Measurements from ENCODE around the gene WTAP. TPM values are rescaled to one million over a fixed set of nuclear protein-coding genes. Genes with fewer than 3 reads are reported as not detected.

WTAP gene
- total RNA-seq, 1 experiment from 2014 or later = 138 TPM

DNA sequence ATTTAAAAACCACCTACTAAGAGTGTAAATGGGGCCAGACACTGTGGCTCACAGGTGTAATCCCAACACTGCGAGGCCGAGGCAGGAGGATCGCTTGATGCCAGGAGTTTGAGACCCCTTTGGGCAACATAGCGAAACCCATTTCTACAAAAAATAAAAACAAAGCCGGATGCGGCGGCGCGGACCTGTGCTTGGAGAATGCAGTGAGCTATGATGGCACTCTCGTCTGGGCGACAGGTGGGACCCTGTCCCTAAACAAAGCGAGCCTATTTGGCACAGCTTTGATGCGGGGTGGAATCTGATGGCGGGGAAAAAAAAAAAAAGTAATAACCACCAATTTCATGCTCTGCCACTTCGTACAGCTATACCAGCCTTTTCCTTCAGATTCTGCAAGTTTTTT lies 61.0 kb downstream of the WTAP start:
- Histone ChIP-seq H3K56ac (ENCODE audit: insufficient read length, low read depth, low read length) (no peak overlapping the region), H3K79me2 (ENCODE audit: insufficient read depth, low read length) (peaks cover 12% of the 10 kb centered on the region; the same call in 1 of the 2 replicates), H2BK20ac (ENCODE audit: low read depth, low read length, poor library complexity, severe bottlenecking) (no peak overlapping the region), H4K20me1 (ENCODE audit: control insufficient read depth, insufficient read depth, insufficient read length) (no peaks in the 10 kb centered on the region), H3K4ac (ENCODE audit: low read depth, low read length) (no peak overlapping the region), H3K27me3 (ENCODE audit: insufficient read depth, low read length) (no peaks in the 10 kb centered on the region), H3K18ac (ENCODE audit: insufficient read length, low read depth, low read length) (no peak overlapping the region), H3K14ac (ENCODE audit: insufficient read depth, low read length) (no peak overlapping the region), H3K27ac (ENCODE audit: insufficient read length, low read depth, low read length) (no peak overlapping the region), H3K9me3 (ENCODE audit: control insufficient read depth, low read depth, low read length) (no peaks in the 10 kb centered on the region), H3K9ac (ENCODE audit: extremely low read depth, insufficient read length, low read length) (peak overlapping the region; percentile 95), H2AFZ (ENCODE audit: low read length) (no peak overlapping the region), H2BK15ac (ENCODE audit: low read depth, low read length) (no peak overlapping the region), H3K4me2 (ENCODE audit: insufficient read depth, insufficient read length, low read length) (peak overlapping the region; percentile 87), H3K79me1 (ENCODE audit: insufficient read depth, low read depth, low read length, poor library complexity, severe bottlenecking) (no peaks in the 10 kb centered on the region), H4K5ac (ENCODE audit: insufficient read length, low read depth, low read length) (no peak overlapping the region), H4K8ac (replicated peaks; ENCODE audit: insufficient read length, low read depth, low read length) (no peak overlapping the region), H3T11ph (ENCODE audit: low read length) (no peak overlapping the region), H2AK5ac (ENCODE audit: insufficient read length, low read length) (no peak overlapping the region), H2BK120ac (ENCODE audit: low read depth, low read length, poor library complexity, severe bottlenecking) (no peak overlapping the region), H3K23me2 (ENCODE audit: insufficient read length, low read depth, low read length, poor library complexity, severe bottlenecking) (peaks cover 13% of the 10 kb centered on the region), H3K23ac (ENCODE audit: insufficient read length, low read depth, low read length) (no peak overlapping the region), H2BK5ac (ENCODE audit: insufficient read length, low read length) (no peak overlapping the region), H2BK12ac (ENCODE audit: insufficient read length, low read depth, low read length) (no peak overlapping the region), H4K91ac (ENCODE audit: insufficient read length, low read depth, low read length) (no peak overlapping the region), H3K4me1 (ENCODE audit: insufficient read depth, low read length) (no peaks in the 10 kb centered on the region)
- TF ChIP-seq, protein P1, sequence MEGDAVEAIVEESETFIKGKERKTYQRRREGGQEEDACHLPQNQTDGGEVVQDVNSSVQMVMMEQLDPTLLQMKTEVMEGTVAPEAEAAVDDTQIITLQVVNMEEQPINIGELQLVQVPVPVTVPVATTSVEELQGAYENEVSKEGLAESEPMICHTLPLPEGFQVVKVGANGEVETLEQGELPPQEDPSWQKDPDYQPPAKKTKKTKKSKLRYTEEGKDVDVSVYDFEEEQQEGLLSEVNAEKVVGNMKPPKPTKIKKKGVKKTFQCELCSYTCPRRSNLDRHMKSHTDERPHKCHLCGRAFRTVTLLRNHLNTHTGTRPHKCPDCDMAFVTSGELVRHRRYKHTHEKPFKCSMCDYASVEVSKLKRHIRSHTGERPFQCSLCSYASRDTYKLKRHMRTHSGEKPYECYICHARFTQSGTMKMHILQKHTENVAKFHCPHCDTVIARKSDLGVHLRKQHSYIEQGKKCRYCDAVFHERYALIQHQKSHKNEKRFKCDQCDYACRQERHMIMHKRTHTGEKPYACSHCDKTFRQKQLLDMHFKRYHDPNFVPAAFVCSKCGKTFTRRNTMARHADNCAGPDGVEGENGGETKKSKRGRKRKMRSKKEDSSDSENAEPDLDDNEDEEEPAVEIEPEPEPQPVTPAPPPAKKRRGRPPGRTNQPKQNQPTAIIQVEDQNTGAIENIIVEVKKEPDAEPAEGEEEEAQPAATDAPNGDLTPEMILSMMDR (conservative IDR thresholded peaks at IDR 0.05) = no peak
- no CpG with 5 or more reads among the region's 15 CpGs for WGBS (ENCODE audit: extremely low coverage, insufficient read length, low lambda C conversion rate)
- H3K27ac Mint-ChIP-seq = peak overlapping the region in 2 of 3 experiments; percentile 63 to 84; a peak in 2 of 7 replicates
- peaks cover 61 to 81% (median 74%) of the 10 kb centered on the region in 3 experiments for H3K36me3 Mint-ChIP-seq (ENCODE audit: insufficient read depth in 1 of 3, low read depth in 3 of 3)
- no peaks in the 10 kb centered on the region for H3K27me3 Mint-ChIP-seq (ENCODE audit: low read depth)
- H3K4me3 Mint-ChIP-seq = peak overlapping the region; percentile 95 to 99
- peaks cover 30 to 32% of the 10 kb centered on the region in 2 experiments for H3K4me1 Mint-ChIP-seq
- DNase-seq = no peak
- no peaks in the 10 kb centered on the region for H3K9me3 Mint-ChIP-seq

All from H9 (cell line).